HCT116 (cell line): ENCODE data around the gene F10. TPM values are rescaled to one million over a fixed set of nuclear protein-coding genes. Genes with fewer than 3 reads are reported as not detected.
A peak's percentile ranks its signal among the peaks of the same experiment; 100 is the strongest.

Experiments
- ATAC-seq: fragments of 200-7000 bp; cut with Tn5 transposase; 2 replicates; pipeline ENCODE4 v1.9.1; 2020; ENCODE audit warnings: mild to moderate bottlenecking, moderate library complexity
- BruUV-seq: library from RNA; stranded (reverse); fragments of 400-500 nt; replicated peaks from 2 replicates; lab custom pipeline; 2021; lab: Mats Ljungman, UMichigan
- CTCF ChIA-PET: fragments of 300-600 bp; sonication (Branson Sonifier 250); formaldehyde crosslinking; loops from one replicate; lab custom pipeline; 2021; ENCODE audit warnings: antibody characterized with exemption; lab: Charles Lee
- POLR2A ChIA-PET: fragments of 300-600, 350-600 bp; sonication (Branson Sonifier 250); formaldehyde crosslinking; loops from one replicate; lab custom pipeline; 2021; ENCODE audit warnings: antibody characterized with exemption; lab: Charles Lee
- RAD21 ChIA-PET, 2 experiments: fragments of 300-600 bp; sonication (Branson Sonifier 250); formaldehyde crosslinking; loops; one replicate each; lab custom pipeline; 2023; ENCODE audit warnings: low total read pairs in 2 of 2; ENCODE audit not compliant: uncharacterized antibody in 2 of 2, unreplicated experiment in 2 of 2, low non-redundant PET in 1 of 2; lab: Charles Lee
- DNase-seq: peaks from one replicate; pipeline ENCODE4 v3.0.0-alpha.2; 2010; ENCODE audit warnings: low read depth, low spot score
- H2AFZ ChIP-seq: fragments of 200-600 bp; shearing (Covaris generic), sonication (generic); 2 replicates; pipeline ENCODE4 v1.6.1; 2017; ENCODE audit warnings: low read depth, mixed run types, mixed read lengths, antibody characterized with exemption, low read length; ENCODE audit not compliant: poor library complexity, severe bottlenecking
- H3K27ac ChIP-seq: 2 replicates; pipeline ENCODE4 v1.5.1; 2012; ENCODE audit warnings: low read depth, low read length
- H3K27me3 ChIP-seq: fragments of 200-600 bp; sonication (generic); 2 replicates; pipeline ENCODE4 v1.6.1; 2016; ENCODE audit warnings: mixed run types, low read length, mixed read lengths; ENCODE audit not compliant: insufficient read depth
- H3K36me3 ChIP-seq, 2 experiments: fragments of 200-500 bp in 1 of 2; fragments of 200-600 bp in 1 of 2; sonication (Bioruptor generic) in 1 of 2; sonication (generic) in 1 of 2; 2 replicates each; pipeline versions ENCODE4 v1.5.1 to v1.6.1; 2014 to 2016; ENCODE audit warnings: low read length in 2 of 2, inconsistent platforms in 1 of 2, mixed read lengths in 1 of 2, mixed run types in 1 of 2; ENCODE audit not compliant: insufficient read depth in 2 of 2, control insufficient read depth in 1 of 2
- H3K4me1 ChIP-seq, 2 experiments: fragments of 200-600 bp in 1 of 2; sonication (generic) in 1 of 2; 2 replicates each; pipeline versions ENCODE4 v1.5.1 to v1.6.1; 2012 to 2017; ENCODE audit warnings: low read length in 2 of 2, inconsistent platforms in 1 of 2, mild to moderate bottlenecking in 1 of 2, mixed read lengths in 1 of 2, mixed run types in 1 of 2, moderate library complexity in 1 of 2; ENCODE audit not compliant: insufficient read depth in 2 of 2, control insufficient read depth in 1 of 2
- H3K4me2 ChIP-seq: fragments of 200-600 bp; sonication (generic); 2 replicates; pipeline ENCODE4 v1.6.1; 2017; ENCODE audit warnings: mixed run types, low read length, mixed read lengths
- H3K4me3 ChIP-seq, 2 experiments: fragments of 200-600 bp in 1 of 2; sonication (generic) in 1 of 2; replicated peaks in 1 of 2; 2 replicates each; pipeline ENCODE4 v1.5.1; 2011 to 2016; ENCODE audit warnings: low read length in 2 of 2, control low read depth in 1 of 2, low read depth in 1 of 2, mild to moderate bottlenecking in 1 of 2, mixed read lengths in 1 of 2, mixed run types in 1 of 2
- H3K79me2 ChIP-seq: fragments of 200-600 bp; sonication (generic); 2 replicates; pipeline ENCODE4 v1.6.1; 2017; ENCODE audit warnings: mild to moderate bottlenecking, mixed run types, low read length, moderate library complexity, mixed read lengths; ENCODE audit not compliant: insufficient read depth
- H3K9ac ChIP-seq: fragments of 200-600 bp; sonication (generic); 2 replicates; pipeline ENCODE4 v1.6.1; 2016; ENCODE audit warnings: low read length, mixed read lengths
- H3K9me2 ChIP-seq: fragments of 200-600 bp; sonication (generic), shearing (Covaris generic); 2 replicates; pipeline ENCODE4 v1.6.1; 2017; ENCODE audit warnings: mixed run types, mild to moderate bottlenecking, moderate library complexity; ENCODE audit not compliant: insufficient read depth
- H3K9me3 ChIP-seq, 2 experiments: fragments of 200-500 bp in 1 of 2; fragments of 200-600 bp in 1 of 2; sonication (Bioruptor generic) in 1 of 2; sonication (generic) in 1 of 2; 2 replicates each; pipeline ENCODE4 v1.6.1; 2014 to 2017; ENCODE audit warnings: low read length in 2 of 2, mixed read lengths in 2 of 2, inconsistent platforms in 1 of 2, low read depth in 1 of 2, mild to moderate bottlenecking in 1 of 2, mixed run types in 1 of 2, moderate library complexity in 1 of 2; ENCODE audit not compliant: control insufficient read depth in 1 of 2, insufficient read depth in 1 of 2
- H4K20me1 ChIP-seq: fragments of 200-600 bp; sonication (generic), shearing (Covaris generic); 2 replicates; pipeline ENCODE4 v1.6.1; 2017; ENCODE audit warnings: mixed run types, mild to moderate bottlenecking, moderate library complexity; ENCODE audit not compliant: insufficient read depth
- CTCF ChIP-seq, 3 experiments: fragments of 200-600 bp in 1 of 3; sonication (generic) in 1 of 3; IDR thresholded peaks in 2 of 3; conservative IDR thresholded peaks in 1 of 3; 2 replicates each; pipeline ENCODE4 v1.5.1; 2012 to 2017; ENCODE audit warnings: low read depth in 2 of 3, low read length in 2 of 3, antibody characterized with exemption in 1 of 3, borderline replicate concordance in 1 of 3, control low read depth in 1 of 3, mild to moderate bottlenecking in 1 of 3, mixed read lengths in 1 of 3, mixed run types in 1 of 3, moderate library complexity in 1 of 3; ENCODE audit not compliant: insufficient read depth in 1 of 3
- ZNF274 ChIP-seq: fragments of 200-500 bp; sonication (Bioruptor generic); IDR thresholded peaks from 2 replicates; pipeline ENCODE4 v1.6.1; 2014; ENCODE audit warnings: mild to moderate bottlenecking, low read depth, low read length, inconsistent platforms
- intact Hi-C: fragments of 100-400 bp; cut with micrococcal nuclease; formaldehyde crosslinking; loops from 2 replicates; pipeline ENCODE4 v1.10.0; 2022
- total RNA-seq: library from RNA; stranded (reverse); gene quantifications from one replicate; pipeline ENCODE4 v1.2.1, GENCODE V29; 2021; ENCODE audit not compliant: unreplicated experiment

The F10 gene
- total RNA-seq, 1 experiment from 2014 or later: 4.0 TPM

- RAD21 ChIA-PET: no interaction called here
- H3K79me2 ChIP-seq: no peaks in the 10 kb centered on the region
- peak overlapping the region; percentile 76 for H3K4me2 ChIP-seq
- BruUV-seq: no TSS peak
- H2AFZ ChIP-seq: no peak overlapping the region
- H3K27ac ChIP-seq: no peak overlapping the region
- peaks cover 7% of the 10 kb centered on the region; the same call in 1 of the 2 replicates for H3K27me3 ChIP-seq
- H3K4me1 ChIP-seq: peaks cover 4 to 14% of the 10 kb centered on the region in 2 experiments; a peak in 3 of 4 replicates
- H3K9me2 ChIP-seq: no peaks in the 10 kb centered on the region
- peak; percentile 46 for ATAC-seq
- no peak for DNase-seq
- no peaks in the 10 kb centered on the region for H3K9me3 ChIP-seq
- H3K36me3 ChIP-seq: no peaks in the 10 kb centered on the region
- POLR2A ChIA-PET: no interaction called here
- H3K4me3 ChIP-seq: peak overlapping the region; percentile 30 to 46
- CTCF ChIA-PET: no interaction called here
- peak in 2 of 3 experiments; percentile 56 to 65; a peak in 4 of 6 replicates for TF ChIP-seq CTCF (IDR thresholded peaks at IDR 0.05 in 2 of 3, conservative IDR thresholded peaks at IDR 0.05 in 1 of 3; ENCODE audit: borderline replicate concordance in 1 of 3, insufficient read depth in 1 of 3, low read depth in 2 of 3, low read length in 2 of 3)
- no peak for TF ChIP-seq ZNF274
- no peak overlapping the region for H3K9ac ChIP-seq
- no peaks in the 10 kb centered on the region for H4K20me1 ChIP-seq
- intact Hi-C loops: loop anchor here (5.0 kb wide), 1 partner anchor 86 kb away; no protein-coding TSS in a partner anchor
Measured at GRCh38 chr13:113123226-113124201, 915 bp downstream of the F10 start.
